Activated B cell treated with CpG ODN at 0.5 μM for 24 hours (primary cell): ENCODE data around the gene SDHA. TPM values are rescaled to one million over a fixed set of nuclear protein-coding genes. Genes with fewer than 3 reads are reported as not detected.
"Not testable (repeated sequence)": the region's sequence is repeated elsewhere in the genome, so short reads cannot be mapped to it uniquely, and the experiment has no call there.

ENCODE experiments used
- ATAC-seq: fragments of 200-7000 bp; cut with Tn5 transposase; one replicate; pipeline ENCODE4 v1.10.0; 2021; ENCODE audit warnings: low read depth, mild to moderate bottlenecking, moderate library complexity
- CTCF ChIA-PET: fragments of 350-600 bp; sonication (Branson Sonifier 250); formaldehyde crosslinking; loops from one replicate; lab custom pipeline; 2021; ENCODE audit warnings: antibody characterized with exemption; lab: Charles Lee
- POLR2A ChIA-PET: fragments of 350-600 bp; sonication (Branson Sonifier 250); formaldehyde crosslinking; loops from one replicate; lab custom pipeline; 2021; ENCODE audit warnings: antibody characterized with exemption; lab: Charles Lee
- DNase-seq: peaks from one replicate; pipeline ENCODE4 v3.0.0; 2022
- H3K27ac Mint-ChIP-seq: one replicate; pipeline ENCODE4 v1.8.0; 2020; ENCODE audit warnings: mixed read lengths
- H3K27me3 Mint-ChIP-seq: one replicate; pipeline ENCODE4 v1.8.0; 2021; ENCODE audit warnings: mixed read lengths
- H3K36me3 Mint-ChIP-seq: one replicate; pipeline ENCODE4 v1.8.0; 2021; ENCODE audit warnings: low read depth, mixed read lengths
- H3K4me1 Mint-ChIP-seq: one replicate; pipeline ENCODE4 v1.8.0; 2021; ENCODE audit warnings: mixed read lengths
- H3K4me3 Mint-ChIP-seq: one replicate; pipeline ENCODE4 v1.8.0; 2020; ENCODE audit warnings: mild to moderate bottlenecking, mixed read lengths
- H3K9me3 Mint-ChIP-seq: one replicate; pipeline ENCODE4 v1.8.0; 2020; ENCODE audit warnings: mixed read lengths
- CTCF ChIP-seq: fragments of 200-600 bp; IDR thresholded peaks from one replicate; pipeline ENCODE4 v1.8.0; 2022; ENCODE audit warnings: antibody characterized with exemption, mild to moderate bottlenecking
- intact Hi-C: fragments of 100-400 bp; cut with micrococcal nuclease; formaldehyde crosslinking; loops from one replicate; pipeline ENCODE4 v1.15.1; 2024
- total RNA-seq: library from RNA; stranded (reverse); gene quantifications from 2 replicates; pipeline ENCODE4 v1.2.3, GENCODE V29; 2022

SDHA gene
- total RNA-seq, 1 donor from 2014 or later, result 95.7 TPM

DNA sequence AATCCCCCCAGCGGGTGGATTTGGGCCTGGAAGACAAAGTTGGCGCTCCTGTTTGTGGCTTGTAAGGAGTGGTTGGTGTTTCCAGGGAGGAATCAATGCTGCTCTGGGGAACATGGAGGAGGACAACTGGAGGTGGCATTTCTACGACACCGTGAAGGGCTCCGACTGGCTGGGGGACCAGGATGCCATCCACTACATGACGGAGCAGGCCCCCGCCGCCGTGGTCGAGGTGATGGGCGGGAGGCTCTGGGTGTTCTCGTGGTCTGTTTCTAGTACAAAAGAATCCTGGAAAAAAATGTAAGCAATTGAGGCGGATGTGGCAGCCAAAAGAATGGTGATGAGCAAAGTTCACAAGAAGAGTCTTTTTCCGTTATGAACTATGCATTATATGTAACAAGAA is 7.2 kb downstream of the SDHA start:
- no peak for DNase-seq
- CTCF ChIA-PET, result no interaction called here
- no peak overlapping the region for H3K27ac Mint-ChIP-seq
- TF ChIP-seq CTCF, result no peak
- H3K36me3 Mint-ChIP-seq, result peaks cover 58% of the 10 kb centered on the region
- H3K9me3 Mint-ChIP-seq, result no peaks in the 10 kb centered on the region
- no peak overlapping the region for H3K4me3 Mint-ChIP-seq
- no peaks in the 10 kb centered on the region for H3K27me3 Mint-ChIP-seq
- intact Hi-C loops, result no loop called here
- POLR2A ChIA-PET, result no interaction called here
- no peak for ATAC-seq
- peaks cover 21% of the 10 kb centered on the region for H3K4me1 Mint-ChIP-seq

DNA sequence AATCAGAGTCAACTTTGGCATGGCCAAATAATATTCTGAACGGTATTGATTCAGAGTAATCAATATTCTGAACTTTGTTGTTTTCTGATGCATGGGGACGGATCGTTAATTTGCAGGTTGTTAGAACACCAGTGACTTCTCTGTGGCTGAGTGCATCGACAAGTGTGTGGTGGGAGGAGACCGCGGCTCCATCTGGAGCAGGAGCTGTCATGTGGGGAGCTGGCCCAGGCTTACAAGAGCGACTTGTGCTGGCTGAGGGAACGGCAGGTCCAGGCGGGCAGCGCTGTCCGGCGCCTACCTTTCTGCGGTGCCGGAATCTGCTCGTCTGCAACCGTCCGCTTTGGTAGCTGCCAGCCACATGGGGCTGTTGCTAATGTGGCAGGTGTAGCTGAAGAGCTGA is 9.3 kb downstream of the SDHA start:
- POLR2A ChIA-PET, result interaction anchor here (0.7 kb wide), 1 partner anchor 89 kb away, joined by 4 read pairs; no protein-coding TSS in a partner anchor
- ATAC-seq, H3K4me1 Mint-ChIP-seq, H3K4me3 Mint-ChIP-seq, CTCF ChIA-PET, DNase-seq, H3K9me3 Mint-ChIP-seq, intact Hi-C loops, H3K27ac Mint-ChIP-seq, H3K27me3 Mint-ChIP-seq: not testable (repeated sequence)
- H3K36me3 Mint-ChIP-seq, result peaks cover 76% of the 10 kb centered on the region

- intact Hi-C loops, result no loop called here
- H3K36me3 Mint-ChIP-seq, result peaks cover 86% of the 10 kb centered on the region
- H3K27me3 Mint-ChIP-seq, result no peaks in the 10 kb centered on the region
- POLR2A ChIA-PET, result no interaction called here
- TF ChIP-seq CTCF, result no peak
- H3K4me3 Mint-ChIP-seq, result no peak overlapping the region
- no peaks in the 10 kb centered on the region for H3K9me3 Mint-ChIP-seq
- H3K4me1 Mint-ChIP-seq, result no peaks in the 10 kb centered on the region
- ATAC-seq (no peak), DNase-seq (no peak)
- no peak overlapping the region for H3K27ac Mint-ChIP-seq
- CTCF ChIA-PET, result no interaction called here
Measured at GRCh38 chr5:228886-229285, 10.8 kb downstream of the SDHA start.

DNA sequence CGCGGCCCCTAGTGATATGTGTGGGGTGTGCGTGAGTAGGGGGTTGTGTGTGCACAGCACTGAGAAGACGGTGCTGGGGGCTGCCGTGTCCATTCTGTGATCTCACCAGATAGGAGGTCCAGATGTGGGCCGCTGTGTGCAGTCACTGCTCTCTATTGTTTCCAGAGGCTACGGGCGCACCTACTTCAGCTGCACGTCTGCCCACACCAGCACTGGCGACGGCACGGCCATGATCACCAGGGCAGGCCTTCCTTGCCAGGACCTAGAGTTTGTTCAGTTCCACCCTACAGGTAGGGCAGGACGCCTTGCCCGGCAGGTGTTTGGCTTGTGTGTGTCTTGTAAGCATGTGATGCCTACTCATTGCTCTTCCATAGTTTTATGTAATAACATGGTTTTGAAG is 12.6 kb downstream of the SDHA start:
- Mint-ChIP-seq H3K9me3 (no peaks in the 10 kb centered on the region), H3K4me1 (no peaks in the 10 kb centered on the region), H3K36me3 (peaks cover 85% of the 10 kb centered on the region), H3K27me3 (no peaks in the 10 kb centered on the region), H3K4me3 (no peak overlapping the region), H3K27ac (no peak overlapping the region)
- no peak for ATAC-seq
- POLR2A ChIA-PET, result no interaction called here
- intact Hi-C loops, result loop anchor here (10.0 kb wide), 1 partner anchor 1364 kb away; no protein-coding TSS in a partner anchor
- CTCF ChIA-PET, result no interaction called here
- DNase-seq, result no peak
- no peak for TF ChIP-seq CTCF

DNA sequence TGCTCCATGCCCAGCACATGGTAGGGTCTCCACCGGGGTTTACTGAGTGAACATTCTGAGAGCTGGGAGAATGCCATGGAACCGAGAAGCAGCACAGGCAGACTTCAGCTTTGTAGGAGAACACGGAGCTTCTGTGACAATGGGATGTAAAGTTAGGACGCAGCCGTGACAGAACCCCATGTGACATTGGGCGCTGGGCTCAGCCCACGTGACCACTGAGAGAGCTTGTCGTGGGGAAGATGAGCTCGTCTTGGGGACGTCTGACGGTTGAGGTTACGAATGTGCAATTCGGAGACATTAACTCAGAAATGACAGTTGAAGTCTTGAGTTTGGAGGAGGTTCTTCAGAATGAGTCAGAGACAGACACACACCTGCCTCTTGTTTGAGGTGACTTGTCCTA is 13.5 kb downstream of the SDHA start:
- DNase-seq (no peak), ATAC-seq (no peak)
- no peaks in the 10 kb centered on the region for H3K4me1 Mint-ChIP-seq
- no peak overlapping the region for H3K27ac Mint-ChIP-seq
- intact Hi-C loops, result loop anchor here (10.0 kb wide), 1 partner anchor 1363 kb away; no protein-coding TSS in a partner anchor
- ChIA-PET CTCF (no interaction called here), POLR2A (no interaction called here)
- H3K9me3 Mint-ChIP-seq, result no peaks in the 10 kb centered on the region
- H3K4me3 Mint-ChIP-seq, result no peak overlapping the region
- H3K27me3 Mint-ChIP-seq, result no peaks in the 10 kb centered on the region
- TF ChIP-seq CTCF, result no peak
- H3K36me3 Mint-ChIP-seq, result peaks cover 87% of the 10 kb centered on the region

GRCh38 chr5:233426-233825 is 15.3 kb downstream of the SDHA start:
- H3K9me3 Mint-ChIP-seq, H3K27ac Mint-ChIP-seq, H3K4me3 Mint-ChIP-seq, ATAC-seq, DNase-seq, H3K4me1 Mint-ChIP-seq, H3K27me3 Mint-ChIP-seq, POLR2A ChIA-PET, CTCF ChIA-PET: not testable (repeated sequence)
- intact Hi-C loops, result loop anchor here (10.0 kb wide), 1 partner anchor 1361 kb away; no protein-coding TSS in a partner anchor
- peaks cover 85% of the 10 kb centered on the region for H3K36me3 Mint-ChIP-seq
